GM21515 (cell line): ENCODE data around the gene TRAF3IP3.

Source experiments
- ATAC-seq: cut with Tn5 transposase; IDR thresholded peaks from one replicate; pipeline ENCODE4 v1.9.1; 2021; ENCODE audit not compliant: unreplicated experiment

The TRAF3IP3 gene

DNA sequence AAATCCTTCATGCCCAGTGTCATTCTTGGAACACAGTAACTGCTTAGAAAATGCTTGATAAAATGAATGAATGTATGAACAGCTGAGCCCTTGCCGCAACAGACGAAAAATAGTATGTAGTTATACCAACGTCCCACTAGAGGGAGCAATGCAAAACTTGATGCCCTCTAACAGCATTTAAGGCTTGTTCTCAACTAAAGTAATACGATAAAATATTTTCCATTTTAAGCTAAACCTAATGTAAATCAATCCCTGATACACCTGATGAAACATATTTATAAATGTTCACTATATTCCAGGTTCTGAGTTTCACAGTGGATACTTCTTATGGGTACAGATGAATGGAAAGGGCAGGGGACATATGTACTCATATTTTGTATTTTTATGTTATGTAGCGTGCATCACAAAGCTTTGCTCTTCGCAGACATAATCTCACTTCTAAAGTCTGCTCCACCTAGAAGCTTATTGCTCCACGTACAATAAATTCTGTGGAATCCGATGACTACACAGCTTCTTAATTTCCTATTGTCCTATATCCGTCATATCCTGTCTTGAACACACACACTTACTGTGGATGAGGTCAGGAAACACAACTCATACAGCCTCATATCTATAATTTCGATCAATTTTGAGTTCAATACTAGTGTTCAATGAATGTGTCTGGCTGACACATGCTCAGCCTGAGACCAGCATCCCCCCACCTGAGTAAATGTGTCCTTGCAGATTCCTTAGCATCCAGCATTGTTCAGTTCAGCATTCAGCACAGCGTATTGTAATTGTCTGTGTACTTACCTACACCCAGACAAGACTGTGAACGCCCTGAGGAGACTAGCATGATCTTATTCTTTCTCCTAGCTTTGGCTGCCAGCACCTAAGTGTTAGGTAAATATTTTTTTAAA, 67.5 kb downstream of the TRAF3IP3 start:
- no peak for ATAC-seq

DNA sequence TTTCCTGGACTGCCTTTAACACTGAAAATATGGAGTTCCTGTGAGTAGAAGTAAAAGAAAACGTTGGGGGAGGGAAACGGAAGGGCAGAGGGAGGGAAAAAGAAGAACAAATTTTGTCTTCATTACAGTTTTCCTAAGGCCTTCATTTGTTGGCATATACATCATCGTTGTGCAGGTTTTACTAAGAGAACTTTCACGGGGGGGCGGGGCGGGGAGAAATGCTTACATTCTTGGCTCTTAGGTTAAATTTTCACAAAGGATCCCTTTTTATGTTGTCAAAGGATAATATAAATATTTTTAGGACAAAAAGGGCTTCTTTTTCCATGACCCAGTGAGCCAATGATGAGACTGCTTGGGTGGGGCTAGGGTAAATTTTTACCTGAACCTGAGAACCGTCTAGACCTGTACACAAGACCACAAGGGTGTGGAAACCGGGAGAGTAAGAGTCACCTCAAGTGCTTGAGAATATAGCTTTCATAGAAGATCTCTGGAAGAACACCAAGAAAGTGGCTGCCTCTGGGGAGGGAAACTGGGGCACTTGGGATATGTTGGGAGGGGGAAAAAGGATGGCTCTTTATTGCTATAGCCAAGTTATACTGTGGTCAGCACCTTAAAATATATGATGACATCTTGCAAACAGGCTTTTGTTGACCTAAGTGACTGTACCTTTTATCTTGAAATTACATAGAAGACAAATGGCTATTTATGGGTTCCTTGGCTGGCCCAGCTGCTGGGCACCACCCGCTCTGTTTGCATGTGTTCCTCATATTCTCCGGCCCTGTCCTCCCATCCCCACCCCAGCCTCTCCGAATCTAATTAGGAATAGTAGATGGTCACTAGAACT, 70.0 kb downstream of the TRAF3IP3 start:
- ATAC-seq = no peak

DNA sequence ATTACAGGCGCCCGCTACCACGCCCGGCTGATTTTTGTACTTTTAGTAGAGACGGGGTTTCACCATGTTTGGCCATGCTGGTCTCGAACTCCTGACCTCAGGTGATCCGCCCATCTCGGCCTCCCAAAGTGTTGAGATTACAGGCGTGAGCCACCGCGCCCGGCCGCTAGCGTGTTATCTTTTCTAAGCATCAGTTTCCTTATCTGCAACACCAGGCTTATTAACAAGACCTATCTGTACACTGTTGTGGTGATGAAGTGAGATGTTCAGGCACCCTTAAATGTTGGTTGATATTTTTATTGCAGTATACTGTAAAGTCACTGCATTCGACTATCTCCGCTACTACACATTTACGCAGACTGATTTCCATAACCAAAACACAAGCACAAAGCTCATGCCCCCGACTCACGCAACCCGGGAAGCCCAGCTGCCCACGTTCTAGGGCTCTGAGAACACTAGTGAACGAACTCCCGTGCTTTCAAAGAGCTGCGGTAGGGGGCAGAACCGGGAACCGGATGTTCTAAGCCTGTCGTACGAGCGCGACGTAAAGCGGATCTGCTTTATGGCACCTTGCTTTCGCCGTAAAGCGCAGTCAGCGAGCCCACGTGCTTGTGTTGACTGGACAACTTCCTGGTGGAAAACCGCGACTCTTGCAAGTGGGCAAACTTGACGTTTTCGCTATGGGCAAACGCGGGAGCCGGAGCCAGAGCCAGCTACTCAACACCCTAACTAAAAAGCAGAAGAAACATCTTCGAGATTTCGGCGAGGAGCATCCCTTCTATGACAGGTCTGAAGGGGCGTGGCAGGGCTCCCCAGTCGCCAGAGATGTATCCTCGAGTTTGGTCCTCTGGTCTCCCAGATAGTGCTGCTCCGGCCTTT, 71.8 kb downstream of the TRAF3IP3 start, which contains the start of gene UTP25:
Gene UTP25 (plus strand): TSS at position 589 of the 879 bp plus-strand sequence. CDS start 92 bp downstream, at position 681.
- ATAC-seq = peak; percentile 93

DNA sequence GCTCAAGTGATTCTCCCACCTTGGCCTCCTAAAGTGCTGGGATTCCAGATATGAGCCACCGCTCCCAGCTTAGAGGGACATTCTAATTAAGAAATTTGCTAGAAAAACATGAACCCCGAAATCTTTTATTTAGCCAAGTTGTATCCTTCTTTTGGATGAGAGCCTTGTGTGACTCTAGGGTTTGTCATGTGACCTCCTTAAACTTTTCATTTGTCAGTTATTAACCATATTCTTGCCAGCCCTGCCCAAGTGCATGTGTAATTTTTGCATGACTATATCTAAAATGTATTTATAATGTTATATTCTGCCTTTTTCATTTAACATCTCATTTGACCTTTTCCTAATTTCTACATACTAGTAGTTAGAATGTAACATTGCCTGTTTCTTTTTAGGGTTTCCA, 73.9 kb downstream of the TRAF3IP3 start:
- ATAC-seq = no peak

DNA sequence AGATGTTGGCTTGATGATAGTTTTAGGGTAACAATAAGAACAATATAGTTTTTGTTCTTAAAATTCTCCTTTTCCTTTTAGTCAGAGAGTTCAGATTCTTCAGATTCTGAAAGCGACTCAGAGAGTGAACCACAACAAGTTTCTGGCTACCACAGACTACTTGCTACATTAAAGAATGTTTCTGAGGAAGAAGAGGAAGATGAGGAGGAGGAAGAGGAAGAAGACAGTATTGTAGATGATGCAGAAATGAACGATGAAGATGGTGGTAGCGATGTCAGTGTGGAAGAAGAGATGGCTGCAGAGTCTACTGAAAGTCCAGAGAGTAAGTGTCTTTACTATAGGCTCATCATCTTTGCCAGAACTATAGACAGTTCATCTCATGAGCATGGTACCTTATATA, 74.9 kb downstream of the TRAF3IP3 start:
- no peak for ATAC-seq

DNA sequence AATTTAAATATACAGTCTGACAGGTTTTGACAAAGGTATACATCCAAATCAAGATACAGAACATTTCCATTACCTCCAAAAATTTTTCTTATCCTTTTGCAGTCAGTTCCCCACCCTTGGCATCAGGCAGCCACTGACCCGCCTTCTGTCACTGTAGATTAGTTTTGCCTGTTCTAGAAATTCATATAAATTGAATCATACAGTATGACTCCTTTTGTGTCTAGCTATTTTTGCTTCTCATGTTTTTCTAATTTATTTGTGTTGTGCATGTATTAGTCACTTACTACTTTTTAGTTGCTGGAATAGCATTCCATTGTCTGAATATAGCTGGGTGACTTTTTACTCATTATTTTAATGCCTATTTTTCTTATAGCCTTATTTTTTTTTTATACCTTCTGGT, 75.8 kb downstream of the TRAF3IP3 start:
- no peak for ATAC-seq
